Thoracic aorta (tissue), 2 donors: ENCODE data around the gene LBX2. TPM values are rescaled to one million over a fixed set of nuclear protein-coding genes. Genes with fewer than 3 reads are reported as not detected.

Experiments used
- ATAC-seq: fragments of 150-250 bp; one replicate; pipeline ENCODE4 v1.8.0; 2017; ENCODE audit warnings: low read depth; ENCODE audit not compliant: insufficient number of reproducible peaks, low FRiP score
- DNase-seq: peaks from one replicate; pipeline ENCODE4 v3.0.0-alpha.2; 2020; ENCODE audit warnings: low spot score
- H3K27ac ChIP-seq, 2 donors: fragments of 200-600 bp; sonication (generic); 1 replicate in 1 of 2; 2 replicates in 1 of 2; pipeline ENCODE4 v1.5.1; 2016; ENCODE audit warnings: mild to moderate bottlenecking in 2 of 2, moderate library complexity in 2 of 2
- H3K27me3 ChIP-seq: fragments of 200-600 bp; sonication (generic); replicated peaks from 2 replicates; pipeline ENCODE4 v1.6.0; 2016; ENCODE audit warnings: mild to moderate bottlenecking; ENCODE audit not compliant: insufficient read depth
- H3K36me3 ChIP-seq: fragments of 200-600 bp; sonication (generic); one replicate; pipeline ENCODE4 v1.5.1; 2016
- H3K4me1 ChIP-seq, 2 donors: fragments of 200-600 bp; sonication (generic); 1 replicate in 1 of 2; 2 replicates in 1 of 2; pipeline versions ENCODE4 v1.5.1 to v1.6.0; 2016; ENCODE audit warnings: low read depth in 2 of 2, mild to moderate bottlenecking in 1 of 2; ENCODE audit not compliant: control insufficient read depth in 1 of 2
- H3K4me3 ChIP-seq: fragments of 200-600 bp; sonication (generic); 2 replicates; pipeline ENCODE4 v1.5.1; 2016; ENCODE audit warnings: mild to moderate bottlenecking
- H3K9me3 ChIP-seq: fragments of 200-600 bp; sonication (generic); 2 replicates; pipeline ENCODE4 v1.5.1; 2016
- total RNA-seq, 2 donors: library from RNA; depleted of rRNA; stranded (reverse); fragments of >200 nt; gene quantifications; one replicate each; pipeline versions ENCODE4 v1.1.0 to v1.2.3, GENCODE V29; 2016
- TF ChIP-seq, protein P1 (sequence below): fragments of 200-600 bp; sonication (generic); IDR thresholded peaks from one replicate; pipeline ENCODE4 v1.5.1; 2019; ENCODE audit warnings: antibody characterized with exemption

Gene LBX2
- total RNA-seq, 2 donors from 2014 or later: 0.54 to 0.71 TPM

DNA sequence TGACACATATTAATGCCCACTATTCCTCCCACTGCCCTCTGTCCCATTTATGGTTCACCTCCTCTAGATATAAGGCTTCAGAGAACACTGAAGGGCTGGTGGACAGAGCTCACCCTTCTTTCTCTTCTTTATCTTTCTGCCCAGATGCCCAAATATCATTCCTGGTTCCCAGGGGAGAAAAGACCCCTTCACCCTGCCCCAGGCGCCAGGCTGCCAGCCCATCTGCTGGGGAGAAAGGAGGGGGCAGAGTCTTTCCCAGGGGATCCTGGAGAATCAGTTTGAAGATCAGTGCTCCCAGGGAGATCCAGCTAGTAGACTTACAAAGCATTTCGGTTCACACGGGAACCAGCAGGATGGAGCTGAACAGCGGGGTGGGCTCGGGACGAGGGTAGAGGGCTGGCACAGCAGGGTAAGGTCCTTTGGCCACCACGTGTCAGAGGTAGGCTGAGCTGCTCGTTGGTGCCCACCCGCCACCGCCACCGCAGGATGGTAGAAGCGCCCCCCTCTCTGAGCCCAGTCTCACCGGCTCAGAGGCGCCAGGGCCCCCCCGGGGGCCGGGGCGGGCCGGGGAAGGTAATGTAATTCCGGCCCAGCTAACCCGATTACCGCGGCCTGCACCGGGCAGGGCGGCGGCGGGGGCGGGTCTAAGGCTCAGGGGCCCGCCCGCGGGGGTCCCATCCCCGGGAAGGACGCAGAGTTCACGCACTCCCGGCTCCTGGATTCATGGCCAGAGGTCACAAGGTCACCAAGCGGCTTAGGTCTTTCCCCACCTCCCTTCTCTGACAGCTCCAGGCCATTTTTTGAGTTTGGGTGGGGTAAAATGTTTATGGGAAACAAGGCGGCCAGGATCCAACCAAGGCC lies 13.6 kb upstream of the LBX2 start:
- Histone ChIP-seq H3K27ac (no peak overlapping the region), H3K4me3 (no peak overlapping the region), H3K9me3 (no peaks in the 10 kb centered on the region), H3K4me1 (peaks cover 11 to 32% of the 10 kb centered on the region in 2 donors), H3K27me3 (peaks cover 56% of the 10 kb centered on the region), H3K36me3 (no peaks in the 10 kb centered on the region)
- TF ChIP-seq, protein P1, sequence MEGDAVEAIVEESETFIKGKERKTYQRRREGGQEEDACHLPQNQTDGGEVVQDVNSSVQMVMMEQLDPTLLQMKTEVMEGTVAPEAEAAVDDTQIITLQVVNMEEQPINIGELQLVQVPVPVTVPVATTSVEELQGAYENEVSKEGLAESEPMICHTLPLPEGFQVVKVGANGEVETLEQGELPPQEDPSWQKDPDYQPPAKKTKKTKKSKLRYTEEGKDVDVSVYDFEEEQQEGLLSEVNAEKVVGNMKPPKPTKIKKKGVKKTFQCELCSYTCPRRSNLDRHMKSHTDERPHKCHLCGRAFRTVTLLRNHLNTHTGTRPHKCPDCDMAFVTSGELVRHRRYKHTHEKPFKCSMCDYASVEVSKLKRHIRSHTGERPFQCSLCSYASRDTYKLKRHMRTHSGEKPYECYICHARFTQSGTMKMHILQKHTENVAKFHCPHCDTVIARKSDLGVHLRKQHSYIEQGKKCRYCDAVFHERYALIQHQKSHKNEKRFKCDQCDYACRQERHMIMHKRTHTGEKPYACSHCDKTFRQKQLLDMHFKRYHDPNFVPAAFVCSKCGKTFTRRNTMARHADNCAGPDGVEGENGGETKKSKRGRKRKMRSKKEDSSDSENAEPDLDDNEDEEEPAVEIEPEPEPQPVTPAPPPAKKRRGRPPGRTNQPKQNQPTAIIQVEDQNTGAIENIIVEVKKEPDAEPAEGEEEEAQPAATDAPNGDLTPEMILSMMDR: no peak
- ATAC-seq: no peak
- no peak for DNase-seq

DNA sequence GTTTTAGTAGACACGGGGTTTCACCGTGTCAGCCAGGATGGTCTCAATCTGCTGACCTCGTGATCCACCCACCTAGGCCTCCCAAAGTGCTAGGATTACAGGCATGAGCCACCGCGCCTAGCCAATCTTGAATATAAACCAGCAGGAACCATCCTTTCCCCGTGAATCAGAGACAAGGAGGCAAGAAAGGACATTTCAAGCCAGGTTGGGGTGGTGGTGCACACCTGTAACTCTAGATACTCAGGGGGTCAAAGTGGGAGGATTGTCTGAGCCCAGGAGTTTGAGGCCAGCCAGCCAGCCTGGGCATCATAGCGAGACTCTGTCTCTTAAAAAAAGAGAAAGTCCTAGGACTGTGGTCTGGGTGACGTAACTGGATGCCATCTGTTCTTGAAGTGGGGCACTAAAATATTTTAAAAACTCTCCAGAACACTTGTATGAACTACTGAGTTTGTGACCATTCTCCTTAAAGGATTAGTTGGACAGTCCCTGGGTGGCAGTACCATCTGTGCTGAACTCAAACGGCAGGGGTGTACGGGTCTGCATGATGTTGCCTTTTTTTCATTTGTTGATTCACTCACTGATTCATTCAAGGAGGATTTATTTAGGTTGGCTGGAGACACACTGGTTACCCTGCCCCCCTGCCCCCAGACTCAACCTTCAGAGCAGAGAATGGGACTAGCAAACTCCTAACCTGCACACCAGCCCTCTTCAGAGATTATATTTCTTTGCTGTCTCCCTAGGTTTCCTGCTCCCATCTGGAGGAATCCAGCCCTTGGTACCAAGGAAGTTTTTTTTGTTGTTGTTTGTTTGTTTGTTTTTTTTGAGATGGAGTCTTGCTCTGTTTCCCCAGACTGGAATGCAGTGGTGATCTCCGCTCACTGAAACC lies 11.9 kb upstream of the LBX2 start:
- ATAC-seq: no peak
- H3K4me3 ChIP-seq: no peak overlapping the region
- peaks cover 15 to 40% of the 10 kb centered on the region in 2 donors for H3K4me1 ChIP-seq
- DNase-seq: no peak
- H3K9me3 ChIP-seq: no peaks in the 10 kb centered on the region
- TF ChIP-seq, protein P1: no peak
- H3K27ac ChIP-seq: no peak overlapping the region
- H3K27me3 ChIP-seq: peaks cover 43% of the 10 kb centered on the region
- H3K36me3 ChIP-seq: no peaks in the 10 kb centered on the region

DNA sequence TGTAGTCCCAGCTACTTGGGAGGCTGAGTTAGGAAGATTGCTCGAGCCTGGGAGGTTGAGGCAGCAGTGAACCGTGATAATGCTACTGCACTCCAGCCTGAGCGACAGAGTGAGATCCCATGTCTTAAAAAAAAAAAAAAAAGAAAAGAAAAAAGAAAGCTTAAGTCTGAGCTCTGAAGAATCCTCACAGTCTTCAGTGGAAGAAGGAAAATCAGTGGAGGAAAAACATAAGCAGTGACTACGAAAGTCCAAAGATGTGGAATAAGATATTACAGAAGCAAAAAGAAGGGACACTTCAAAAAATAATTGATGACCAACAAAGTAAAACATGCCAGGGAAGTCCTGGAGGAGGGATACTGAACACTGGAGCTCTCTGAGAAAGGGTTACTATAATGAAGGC lies 10.9 kb upstream of the LBX2 start:
- Histone ChIP-seq H3K4me1 (peaks cover 17 to 39% of the 10 kb centered on the region in 2 donors), H3K27me3 (peaks cover 33% of the 10 kb centered on the region), H3K4me3 (no peak overlapping the region), H3K36me3 (peaks cover 8% of the 10 kb centered on the region), H3K27ac (no peak overlapping the region), H3K9me3 (no peaks in the 10 kb centered on the region)
- ATAC-seq: no peak
- TF ChIP-seq, protein P1: no peak
- no peak for DNase-seq

DNA sequence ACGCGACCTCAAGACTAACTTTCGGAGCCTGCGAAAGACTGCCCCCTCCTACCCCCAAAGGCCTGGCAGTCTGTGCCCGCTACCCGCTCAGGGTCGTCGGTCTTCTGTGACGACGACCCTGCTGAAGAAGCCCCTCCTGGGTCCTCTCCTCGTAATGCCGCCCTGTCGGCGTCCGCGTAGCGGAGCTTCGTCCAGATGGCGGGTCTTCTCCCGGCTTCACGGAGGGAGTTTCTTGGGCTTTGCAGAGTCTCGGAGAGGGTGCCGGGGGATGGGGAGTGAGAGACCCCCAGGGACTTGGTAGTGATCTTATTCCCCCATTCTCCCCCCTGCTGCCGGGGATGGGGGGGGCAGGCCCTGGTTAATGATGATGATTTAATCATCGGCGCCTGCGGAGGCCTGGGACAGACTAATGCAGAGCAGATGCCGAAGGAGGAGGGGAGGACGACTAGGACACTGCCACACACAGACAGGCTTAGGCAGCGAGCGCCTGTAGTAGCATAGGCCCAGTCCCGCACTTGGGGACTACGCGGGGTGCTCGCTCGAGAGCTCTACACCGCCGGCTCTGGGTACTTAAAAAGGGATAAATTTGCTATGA lies 8.6 kb upstream of the LBX2 start:
- no peak for ATAC-seq

More for the DNA sequence above, 8.6 kb upstream of the LBX2 start:
- Histone ChIP-seq H3K4me1 (peaks cover 11 to 30% of the 10 kb centered on the region in 2 donors), H3K4me3 (peak overlapping the region; percentile 98), H3K27me3 (peaks cover 16% of the 10 kb centered on the region), H3K9me3 (no peaks in the 10 kb centered on the region), H3K27ac (peak overlapping the region; percentile 99), H3K36me3 (peaks cover 16% of the 10 kb centered on the region)
- TF ChIP-seq, protein P1: no peak
- DNase-seq: no peak
